HG03196 (cell line): ENCODE data around the gene ADAMTS19.
"Not testable (repeated sequence)": the region's sequence is repeated elsewhere in the genome, so short reads cannot be mapped to it uniquely, and the experiment has no call there.

Experiments
- ATAC-seq: cut with Tn5 transposase; IDR thresholded peaks from one replicate; pipeline ENCODE4 v1.9.1; 2021; ENCODE audit not compliant: unreplicated experiment

The ADAMTS19 gene

DNA sequence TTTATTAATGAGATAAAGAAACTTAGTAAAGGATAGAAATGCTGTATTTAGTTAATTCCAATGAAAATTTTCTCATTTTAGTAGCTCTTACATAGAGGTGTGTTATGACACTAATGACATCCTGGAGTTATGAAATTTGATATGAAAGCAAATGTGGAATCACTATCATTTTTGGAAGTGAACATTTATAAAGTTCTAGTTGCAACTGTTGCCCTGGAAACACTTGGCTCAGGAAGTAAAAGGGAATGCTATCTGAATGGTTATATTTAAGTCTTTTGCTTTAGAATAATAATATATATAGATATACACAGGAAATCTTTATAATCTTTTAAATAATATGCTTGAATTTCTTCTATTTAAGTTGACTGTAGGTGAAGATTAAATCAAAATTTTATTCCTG is 16.7 kb downstream of the ADAMTS19 start:
- no peak for ATAC-seq

DNA sequence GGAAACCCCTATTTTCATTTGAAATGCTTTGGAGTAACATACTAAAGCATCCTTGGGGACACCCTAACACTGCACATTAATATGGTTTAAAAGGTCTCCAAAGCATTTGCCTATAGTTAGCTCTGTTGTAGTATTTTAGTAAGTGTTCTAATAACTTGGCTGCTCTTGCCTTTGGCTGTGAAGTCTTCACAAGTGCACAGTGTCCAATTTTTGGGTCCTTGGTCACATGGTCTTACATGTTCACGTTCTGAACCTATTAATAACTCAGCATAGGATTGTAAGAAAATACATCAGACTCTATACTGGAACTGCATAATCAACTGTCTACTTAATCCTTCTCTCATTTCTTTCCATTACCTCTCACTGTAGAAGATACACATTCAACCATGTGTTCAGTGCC is 17.4 kb downstream of the ADAMTS19 start:
- ATAC-seq = no peak

DNA sequence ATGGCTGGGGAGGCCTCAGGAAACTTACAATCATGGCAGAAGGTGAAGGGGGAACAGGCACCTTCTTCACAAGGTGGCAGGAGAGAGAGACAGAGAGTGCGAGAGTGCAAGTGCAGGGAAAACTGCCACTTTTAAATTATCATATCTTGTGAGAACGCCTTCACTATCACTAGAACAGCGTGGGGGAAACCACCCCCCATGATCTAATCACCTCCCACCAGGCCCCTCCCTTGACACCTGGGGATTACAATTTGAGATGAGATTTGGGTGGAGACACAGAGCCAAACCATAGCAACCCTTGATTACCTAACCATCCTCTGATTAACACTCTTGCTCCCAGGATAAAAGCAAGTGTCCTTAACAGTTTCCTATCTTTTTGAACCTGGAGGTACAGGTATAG is 21.1 kb downstream of the ADAMTS19 start:
- no peak for ATAC-seq

DNA sequence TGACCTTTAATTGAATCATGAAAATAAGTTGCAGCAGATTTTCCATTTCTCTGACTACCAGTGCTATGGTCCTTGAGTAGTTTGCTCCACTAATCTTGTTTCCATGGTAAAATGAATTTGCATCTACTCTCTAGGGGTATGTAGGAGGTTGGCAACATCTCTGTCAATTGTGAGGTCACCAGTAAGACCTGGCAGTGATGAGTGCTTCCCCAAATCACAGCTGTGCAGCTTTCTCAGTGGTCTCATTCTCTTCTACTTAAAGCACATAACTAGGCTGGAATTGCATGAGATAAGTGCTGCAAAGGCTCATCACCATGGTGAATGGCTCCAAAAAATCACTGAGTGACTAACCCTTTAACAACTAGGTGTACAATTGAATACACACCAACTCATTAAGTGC is 36.3 kb downstream of the ADAMTS19 start:
- no peak for ATAC-seq

DNA sequence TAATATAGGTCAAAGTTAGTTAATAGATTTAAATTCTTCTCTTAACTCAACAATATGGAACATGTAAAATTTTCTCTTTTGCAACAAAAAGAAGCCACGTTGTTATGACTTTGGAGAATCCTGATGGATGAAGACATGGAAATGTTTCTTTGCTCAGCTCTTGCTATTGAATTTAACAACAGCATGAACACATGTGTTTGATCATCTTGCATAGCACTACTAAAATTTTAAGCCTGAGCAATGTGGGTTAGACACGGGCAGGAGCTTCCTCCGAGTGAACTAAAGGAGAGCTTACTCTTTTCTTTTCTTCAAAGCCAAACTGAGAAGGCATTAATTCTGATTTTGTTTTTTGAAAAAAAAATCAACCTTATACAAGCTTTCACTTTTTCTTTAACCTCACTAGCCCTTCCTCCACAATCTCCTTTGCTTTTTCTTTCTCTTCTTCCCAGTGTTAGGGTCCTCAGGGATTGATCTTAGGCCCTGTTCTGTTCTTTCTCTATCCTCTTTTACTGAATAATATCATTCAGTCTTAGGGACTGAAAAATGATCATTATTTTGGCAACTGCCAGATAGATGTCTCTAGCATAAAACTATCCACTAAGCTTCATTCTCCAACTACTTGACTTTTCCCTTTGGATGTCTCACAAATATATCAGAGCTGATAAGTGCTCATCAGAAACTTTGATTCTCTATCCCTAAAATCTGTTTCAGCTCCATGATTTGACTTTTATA is 36.9 kb downstream of the ADAMTS19 start:
- no peak for ATAC-seq

DNA sequence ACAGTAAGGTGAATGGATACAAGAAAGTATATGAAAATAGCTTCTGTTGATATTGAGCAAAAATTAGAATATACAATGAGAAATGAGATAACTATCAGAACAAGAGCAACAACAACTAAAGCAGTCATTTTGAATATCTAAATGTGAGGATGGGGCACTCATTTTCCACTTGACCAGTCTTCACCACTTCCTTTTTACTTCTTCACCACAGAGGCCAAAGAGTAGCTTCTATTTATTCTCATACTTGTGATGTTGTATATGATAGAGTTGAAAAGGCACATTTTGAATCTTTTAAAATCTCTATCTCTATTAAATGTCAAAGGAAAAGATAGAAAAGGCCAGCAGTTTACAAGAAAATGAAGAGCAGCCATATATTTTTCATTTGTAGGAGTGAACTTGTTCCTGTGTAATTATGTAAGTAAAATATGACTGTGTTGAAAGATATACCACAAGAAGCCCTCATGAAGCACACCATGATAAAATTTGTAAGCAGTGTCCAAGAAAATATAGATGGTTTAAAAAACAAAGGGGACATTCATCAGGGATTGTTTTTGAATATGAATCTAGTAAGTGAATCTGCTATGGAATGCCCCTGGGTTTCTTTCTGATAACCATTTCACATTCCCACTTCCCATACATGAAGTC is 39.2 kb downstream of the ADAMTS19 start:
- peak; percentile 66 for ATAC-seq

DNA sequence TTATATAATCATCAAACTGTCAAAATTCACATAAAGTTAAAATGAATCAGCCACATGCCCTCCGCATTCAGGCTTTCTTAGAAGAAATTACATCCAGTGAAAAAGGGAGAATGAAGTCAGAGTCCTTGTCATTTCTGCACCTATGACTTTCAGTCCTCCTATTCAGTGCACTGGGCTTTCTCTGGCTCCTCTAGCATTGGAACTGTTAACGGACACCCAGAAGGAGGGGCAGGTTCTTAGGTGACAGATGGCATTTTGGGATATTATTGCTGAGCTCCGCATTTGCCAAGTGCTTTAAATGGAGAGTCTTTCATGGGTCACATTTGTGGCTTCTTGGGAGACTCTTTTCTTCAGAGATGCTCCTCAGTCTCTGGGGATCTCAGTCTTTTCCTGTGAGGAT is 40.0 kb downstream of the ADAMTS19 start:
- no peak for ATAC-seq

DNA sequence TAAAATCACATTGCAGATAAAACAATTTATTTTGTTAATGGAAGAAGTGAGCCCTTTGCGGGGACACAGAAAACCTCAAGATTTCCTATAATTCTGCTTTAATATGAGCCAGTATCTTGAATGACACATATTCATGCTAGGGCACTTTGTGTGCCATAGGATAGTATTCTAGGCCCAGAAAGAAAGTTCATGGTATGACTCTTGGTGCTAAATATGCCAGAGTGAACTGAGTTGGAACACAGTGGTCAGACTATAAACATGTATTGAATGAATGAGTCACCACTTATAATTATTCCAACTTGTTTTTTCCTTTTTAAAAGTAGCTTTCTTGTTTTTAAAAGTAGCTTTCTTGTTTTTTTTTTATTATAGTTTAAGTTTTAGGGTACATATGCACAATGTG is 46.0 kb downstream of the ADAMTS19 start:
- ATAC-seq = no peak

DNA sequence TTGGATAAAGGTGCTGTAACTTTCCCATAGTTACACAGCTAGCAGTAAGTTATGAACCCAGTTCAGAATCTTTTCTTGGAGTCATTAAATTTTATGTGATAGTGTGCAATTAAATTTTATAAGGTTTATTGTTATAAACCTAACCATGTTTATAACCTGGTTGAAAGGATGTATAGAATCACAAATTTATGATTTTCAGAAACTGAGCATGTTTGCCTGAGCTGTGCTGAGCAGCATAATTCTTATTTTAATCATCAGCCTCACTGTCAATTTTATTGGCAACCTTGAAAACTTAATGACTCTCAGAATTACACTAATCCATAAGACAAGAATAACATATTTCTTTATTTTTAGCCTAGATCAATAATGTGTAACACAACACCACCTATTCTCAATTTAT is 46.9 kb downstream of the ADAMTS19 start:
- no peak for ATAC-seq

DNA sequence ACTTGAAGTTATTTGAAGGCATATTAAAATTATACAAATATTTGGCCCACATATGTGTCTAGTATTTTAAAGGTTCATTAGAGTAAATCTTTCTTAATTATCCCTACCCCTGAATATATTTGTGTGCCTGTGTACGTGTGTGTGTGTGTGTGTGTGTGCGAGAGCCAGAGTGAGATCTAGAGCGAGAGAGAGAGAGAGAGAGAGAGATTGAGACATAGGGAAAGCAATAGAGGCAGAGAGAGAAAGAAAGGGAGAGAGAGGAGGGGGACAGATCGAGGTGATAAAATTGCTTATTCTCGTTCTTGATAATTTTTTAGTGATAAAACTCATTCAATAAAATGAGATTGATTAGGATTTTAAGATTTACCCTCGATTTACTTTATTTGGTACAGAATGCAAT is 47.4 kb downstream of the ADAMTS19 start:
- ATAC-seq = no peak

DNA sequence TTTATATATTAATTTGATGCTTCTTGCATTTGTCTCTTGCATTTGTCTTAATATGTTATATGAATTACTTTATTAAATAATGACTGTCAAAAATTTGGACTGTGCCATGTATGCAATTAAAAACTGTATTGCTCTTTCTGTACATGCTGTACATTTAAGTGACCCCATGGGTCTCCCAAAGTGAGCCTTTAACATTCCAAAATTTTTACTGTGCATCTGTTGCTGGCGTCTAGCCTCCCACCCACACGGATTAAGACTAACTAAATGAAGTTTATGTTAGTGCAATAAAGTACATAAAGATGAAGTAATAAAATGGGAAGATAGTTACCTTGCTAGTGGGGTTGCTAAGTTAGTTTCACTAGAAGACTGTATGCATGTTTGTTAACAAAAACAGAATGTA is 48.5 kb downstream of the ADAMTS19 start:
- no peak for ATAC-seq

DNA sequence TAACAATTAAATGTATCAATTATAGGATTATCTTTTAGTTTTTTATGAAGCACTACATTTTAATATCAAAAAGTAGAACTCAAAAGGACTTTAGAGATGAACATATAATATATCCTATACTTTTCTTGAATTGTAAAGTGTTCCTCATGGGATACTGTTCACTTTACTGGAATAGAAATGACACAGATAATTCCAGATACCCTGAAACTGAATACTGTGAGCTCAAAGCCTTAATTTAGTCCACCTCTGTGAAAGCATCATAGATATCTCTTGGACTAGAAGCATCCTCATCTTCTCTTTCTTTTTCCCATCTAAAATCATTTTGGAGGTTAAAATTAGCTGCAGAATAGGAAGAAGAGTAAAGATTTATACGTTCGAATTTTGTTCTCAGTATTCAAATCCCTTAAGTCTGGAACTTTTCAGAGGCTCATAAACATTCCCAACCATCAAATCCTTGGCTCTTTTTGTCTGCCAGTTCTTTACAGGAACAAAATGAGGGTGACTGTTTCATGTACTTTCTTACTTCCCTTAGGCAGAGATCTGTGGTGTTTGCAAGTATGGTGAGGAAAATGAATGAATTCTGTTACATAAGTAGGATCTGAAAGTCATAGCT is 49.4 kb downstream of the ADAMTS19 start:
- no peak for ATAC-seq

DNA sequence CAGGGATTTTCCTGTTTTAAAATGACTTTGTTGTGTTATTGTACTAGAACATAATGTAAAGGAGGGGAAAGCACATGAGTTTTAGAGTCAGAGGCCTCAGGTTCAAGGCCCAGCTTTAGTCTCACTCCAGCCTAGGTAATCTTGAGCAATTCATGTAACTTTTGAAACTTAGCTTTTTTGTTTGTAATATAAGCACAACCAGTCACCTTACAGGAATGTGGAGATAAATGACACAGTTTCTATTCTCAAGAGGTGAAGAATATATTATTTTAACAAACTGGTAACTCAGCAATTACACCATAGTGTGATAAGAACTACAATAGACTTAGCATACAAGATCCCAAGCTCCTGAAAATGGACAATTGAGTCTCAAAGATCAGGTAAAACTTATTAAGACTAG is 51.2 kb downstream of the ADAMTS19 start:
- no peak for ATAC-seq

DNA sequence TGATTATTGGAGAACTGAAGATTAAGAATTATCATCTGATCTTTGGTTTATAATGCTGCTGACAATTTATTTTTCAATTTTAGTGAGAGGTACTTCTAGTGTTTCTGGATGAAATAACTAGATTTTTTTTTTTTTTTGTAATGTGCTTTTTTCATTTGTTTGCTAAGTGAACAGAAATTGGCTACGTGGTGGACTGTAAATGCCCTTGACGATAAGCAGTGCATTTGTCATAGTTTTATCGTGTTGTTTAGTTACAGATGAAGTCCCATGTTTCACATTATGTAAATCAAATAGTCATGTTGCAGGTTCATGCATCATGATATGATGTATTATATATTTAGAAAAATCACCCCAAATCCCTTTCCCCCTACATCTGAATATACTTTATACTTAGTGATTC is 81.0 kb downstream of the ADAMTS19 start:
- no peak for ATAC-seq

DNA sequence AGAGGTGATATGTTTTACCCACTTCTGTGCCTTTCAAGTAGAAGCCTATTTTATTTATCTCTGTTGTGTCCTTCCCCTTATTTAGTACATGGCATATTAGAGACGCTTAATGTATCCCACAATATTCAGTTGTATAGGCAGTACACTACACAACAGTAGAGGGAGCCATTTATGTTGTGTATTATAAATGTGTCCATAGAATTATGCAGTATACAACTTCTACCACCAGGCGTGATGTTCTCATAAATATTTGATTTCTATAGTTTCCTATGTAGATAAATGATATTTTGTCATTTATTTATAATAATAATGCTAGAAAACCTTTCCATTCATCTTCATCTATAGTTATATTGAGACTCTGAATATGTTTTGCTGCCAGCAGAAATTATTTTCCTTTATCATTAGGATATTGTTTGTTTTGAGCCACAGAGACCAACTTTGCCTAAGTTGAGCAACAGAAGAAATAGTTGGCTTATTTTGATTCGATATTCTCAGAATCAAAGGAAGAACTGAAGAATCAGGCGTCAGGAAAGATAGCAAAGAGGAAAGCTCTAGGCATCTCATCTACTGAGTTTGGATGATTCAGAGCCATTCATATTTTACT is 81.7 kb downstream of the ADAMTS19 start:
- no peak for ATAC-seq

DNA sequence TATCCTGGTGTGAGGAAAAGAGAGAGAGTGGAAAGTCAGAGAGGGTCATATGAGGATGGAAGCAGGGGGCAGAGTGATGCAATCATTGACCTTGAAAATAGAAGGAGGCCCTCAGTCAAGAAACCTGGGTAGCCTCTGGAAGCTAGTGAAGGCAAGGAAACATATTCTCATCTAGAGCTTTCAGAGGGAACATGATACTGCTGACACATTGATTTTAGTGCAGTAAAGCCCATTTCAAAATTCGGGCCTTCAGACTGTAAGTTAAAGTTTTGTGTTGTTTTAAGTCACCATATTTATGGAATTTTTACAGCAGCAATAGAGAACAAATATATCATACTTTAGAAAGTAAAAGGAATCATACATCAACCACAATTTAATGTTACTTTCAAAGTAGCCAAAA is 87.0 kb downstream of the ADAMTS19 start:
- no peak for ATAC-seq

DNA sequence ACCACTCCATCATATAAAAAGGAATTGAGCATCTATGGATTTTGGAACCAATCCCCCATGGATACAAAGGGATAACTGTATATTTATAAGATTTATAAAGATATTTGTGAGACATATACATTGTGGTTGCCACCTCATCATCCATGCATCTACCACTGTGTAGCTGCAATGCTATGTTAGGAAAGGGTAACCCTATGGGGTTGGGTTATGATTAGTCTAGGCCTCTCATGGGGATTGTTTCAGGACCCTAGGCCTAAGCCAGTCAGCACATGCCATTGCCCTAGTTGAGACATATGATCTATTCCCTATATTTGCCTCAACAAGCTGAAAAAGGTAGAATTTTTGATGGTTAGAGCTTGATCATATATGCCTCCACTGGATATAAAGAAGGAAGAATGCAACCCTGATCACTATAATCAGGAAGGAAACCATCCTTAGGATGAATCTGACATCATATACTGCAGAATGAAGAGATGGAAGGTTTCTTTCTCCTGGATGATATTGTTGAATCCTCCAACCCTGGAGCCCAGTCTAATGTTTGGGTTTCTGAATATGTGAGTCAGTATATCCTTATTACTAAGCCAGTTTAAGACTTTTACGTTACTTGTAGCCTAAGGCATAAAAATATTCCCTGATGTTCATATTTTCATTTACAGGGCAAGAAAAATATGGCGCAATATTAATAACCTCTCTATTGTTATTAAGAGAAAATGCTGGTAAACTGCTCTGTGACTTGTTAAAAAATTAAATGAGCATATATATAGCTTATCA is 94.2 kb downstream of the ADAMTS19 start:
- no peak for ATAC-seq

DNA sequence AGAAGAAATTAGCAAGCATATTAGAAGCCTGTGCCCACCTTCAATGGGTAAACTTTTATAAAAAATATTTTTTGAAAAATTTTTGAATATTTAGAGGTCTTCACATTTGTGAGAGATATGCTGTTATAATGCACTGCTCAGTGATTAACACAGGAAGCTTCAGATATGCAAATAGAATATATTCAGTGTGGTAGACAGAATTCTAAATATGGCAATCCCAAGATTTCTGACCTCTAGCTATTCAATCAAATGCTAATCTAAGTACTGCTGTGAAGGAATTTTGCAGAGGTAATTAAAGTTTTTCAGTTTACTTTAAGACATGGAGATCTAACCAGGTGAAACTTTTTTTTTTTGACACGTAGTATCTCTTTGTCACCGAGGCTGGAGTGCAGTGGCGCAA is 103.5 kb downstream of the ADAMTS19 start:
- ATAC-seq = no peak

DNA sequence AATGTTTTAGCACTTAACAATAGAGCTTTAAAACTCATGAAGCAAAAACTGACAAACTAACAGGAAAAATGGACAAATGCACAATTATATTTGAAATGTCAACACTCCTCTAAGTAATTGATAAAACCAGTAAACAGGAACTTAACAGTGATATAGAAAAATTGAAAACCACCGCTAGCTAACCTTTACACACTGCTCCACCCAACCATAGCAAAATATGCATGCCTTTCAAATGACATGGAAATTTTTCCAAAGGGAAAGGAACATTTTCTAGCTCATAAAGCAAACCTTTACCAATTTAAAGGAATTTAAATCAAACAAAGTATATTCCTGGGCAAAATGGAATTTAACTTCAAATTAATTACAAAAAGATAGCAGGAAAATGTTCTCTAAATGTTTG is 109.2 kb downstream of the ADAMTS19 start:
- no peak for ATAC-seq

DNA sequence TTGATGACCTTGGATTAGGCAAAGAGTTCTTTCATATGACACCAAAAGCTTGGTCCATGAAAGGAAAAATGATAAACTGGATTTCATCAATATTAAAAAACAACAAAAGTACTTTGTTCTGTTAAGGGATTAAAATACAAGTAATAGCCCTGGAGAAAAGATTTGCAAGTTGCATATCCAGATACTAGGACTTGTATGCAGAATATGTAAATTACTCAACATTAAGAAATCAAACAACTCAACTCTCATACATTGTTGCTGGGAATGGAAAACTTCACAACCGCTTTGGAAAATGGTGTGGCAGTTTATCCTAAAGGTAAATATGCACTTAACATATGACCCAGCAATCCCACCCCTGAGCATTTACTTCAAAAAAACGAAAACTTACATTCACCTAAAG is 112.0 kb downstream of the ADAMTS19 start:
- no peak for ATAC-seq

DNA sequence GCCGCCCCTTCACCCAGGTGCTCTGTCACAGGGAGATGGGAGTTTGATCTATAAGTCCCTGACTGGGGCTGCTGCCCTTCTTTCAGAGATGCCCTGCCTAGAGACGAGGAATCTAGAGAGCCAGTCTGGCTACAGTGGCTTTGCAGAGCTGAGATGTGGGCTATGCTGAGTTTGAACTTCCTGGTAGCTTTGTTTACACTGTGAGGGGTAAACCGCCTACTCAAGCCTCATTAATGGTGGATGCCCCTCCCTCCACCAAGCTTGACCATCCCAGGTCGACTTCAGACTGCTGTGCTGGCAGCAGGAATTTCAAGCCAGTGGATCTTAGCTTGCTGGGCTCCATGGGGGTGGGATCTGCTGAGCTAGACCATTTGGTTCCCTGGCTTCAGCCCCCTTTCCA is 124.4 kb downstream of the ADAMTS19 start:
- ATAC-seq = not testable (repeated sequence)
